Globus pallidus (tissue), 1 donor: Measurements from ENCODE around the gene CEBPB.
"Not testable (repeated sequence)": the region's sequence is repeated elsewhere in the genome, so short reads cannot be mapped to it uniquely, and the experiment has no call there.

Source experiments
- DNase-seq: peaks from one replicate; pipeline ENCODE4 v3.0.0-alpha.2; 2015; ENCODE audit warnings: low spot score

CEBPB gene

DNA sequence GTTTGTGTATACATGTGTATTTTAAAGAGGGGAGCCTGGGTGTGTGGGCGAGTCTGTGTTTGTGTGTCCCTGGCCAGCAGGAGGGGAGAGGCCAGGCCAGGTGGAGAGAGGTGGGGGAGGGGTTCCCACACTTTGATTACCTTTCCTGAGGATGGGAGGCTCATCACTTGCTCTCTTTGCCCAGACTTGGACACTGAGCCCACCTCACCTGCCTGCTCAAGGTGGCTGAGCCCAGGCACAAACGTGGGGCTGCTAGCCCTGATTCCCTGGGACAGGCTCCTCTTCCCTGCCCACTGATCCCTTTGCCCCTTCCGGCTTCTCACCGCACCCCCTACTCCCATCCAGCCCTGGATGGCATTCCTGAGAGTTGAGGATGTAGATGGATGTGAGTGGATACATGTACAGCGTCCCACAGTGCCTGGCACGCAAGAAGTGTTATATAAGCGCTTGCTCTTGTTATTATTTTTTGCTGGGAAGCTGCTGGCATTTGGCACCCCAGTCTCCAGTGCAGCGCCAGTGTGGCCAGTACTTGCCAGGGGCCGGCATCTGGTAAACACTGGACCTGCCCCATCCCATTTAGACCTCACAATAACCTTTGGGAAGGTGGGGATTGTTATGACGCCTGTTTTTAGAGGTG is 2.7 kb downstream of the CEBPB start:
- DNase-seq: no peak

GRCh38 chr20:50193836-50194421 is 3.3 kb downstream of the CEBPB start:
- no peak for DNase-seq

GRCh38 chr20:50194422-50194830 is 3.8 kb downstream of the CEBPB start:
- DNase-seq: no peak

- no peak for DNase-seq
These were observed 4.3 kb downstream of the CEBPB start for GRCh38 chr20:50194831-50195523.

GRCh38 chr20:50195524-50196120 is 5.0 kb downstream of the CEBPB start:
- DNase-seq: no peak

GRCh38 chr20:50196248-50196647 is 5.6 kb downstream of the CEBPB start:
- no peak for DNase-seq

- no peak for DNase-seq
These were observed 6.3 kb downstream of the CEBPB start for GRCh38 chr20:50196896-50197295.

- no peak for DNase-seq
These were observed 7.0 kb downstream of the CEBPB start for GRCh38 chr20:50197463-50198179.

GRCh38 chr20:50198180-50198666 is 7.6 kb downstream of the CEBPB start:
- no peak for DNase-seq

DNA sequence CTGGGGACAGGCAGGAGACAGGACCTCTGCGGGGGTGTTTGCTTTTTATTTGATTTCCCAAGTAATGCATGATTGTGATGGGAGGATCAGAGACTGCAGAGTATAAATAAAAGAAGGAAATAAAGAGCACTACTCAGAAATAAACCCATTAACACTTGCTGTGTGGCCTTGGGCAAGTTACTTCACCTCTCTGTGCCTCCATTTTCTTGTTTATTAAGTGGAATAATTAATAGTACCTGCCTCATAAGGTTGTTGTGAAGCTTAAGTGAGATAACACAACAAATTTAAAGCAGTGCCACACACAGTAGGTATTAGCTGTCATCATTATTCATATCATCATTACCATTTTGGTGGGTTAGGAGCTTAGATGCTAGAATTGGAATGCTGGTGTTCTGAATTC is 8.1 kb downstream of the CEBPB start:
- DNase-seq: no peak

- DNase-seq: no peak
These were observed 9.1 kb downstream of the CEBPB start for GRCh38 chr20:50199703-50200102.

DNA sequence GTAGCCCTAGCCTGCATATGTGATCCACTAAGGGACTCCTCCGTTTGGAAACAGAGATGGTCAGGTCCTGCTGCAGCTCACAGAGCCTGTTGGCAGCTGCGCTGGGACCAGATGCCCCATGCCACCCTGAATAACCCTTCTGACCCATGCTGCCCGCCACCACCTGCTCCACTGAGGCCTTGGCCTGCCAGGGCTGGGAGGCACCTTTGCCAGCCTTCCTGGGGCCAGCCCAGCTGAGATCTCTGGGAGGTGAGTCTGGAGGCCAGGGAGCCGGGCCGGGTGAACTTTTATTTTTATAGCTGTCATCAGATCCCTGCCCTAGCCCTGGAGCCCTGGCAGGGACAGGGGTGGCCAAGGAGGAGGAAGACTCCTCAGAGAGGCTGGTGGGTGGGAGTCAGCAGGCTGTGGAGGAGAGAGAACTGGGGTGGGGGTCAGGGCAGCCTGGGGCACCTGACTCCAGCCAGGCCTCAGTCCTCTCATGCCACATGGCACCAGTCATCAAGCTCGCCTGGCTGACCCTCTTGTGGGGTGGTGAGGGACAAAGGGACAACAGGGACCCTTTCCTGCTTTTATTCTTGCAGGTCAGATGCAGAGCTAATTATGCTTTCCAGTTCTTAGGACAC is 10.0 kb downstream of the CEBPB start:
- DNase-seq: no peak

GRCh38 chr20:50201710-50202109 is 11.1 kb downstream of the CEBPB start:
- DNase-seq: not testable (repeated sequence)

DNA sequence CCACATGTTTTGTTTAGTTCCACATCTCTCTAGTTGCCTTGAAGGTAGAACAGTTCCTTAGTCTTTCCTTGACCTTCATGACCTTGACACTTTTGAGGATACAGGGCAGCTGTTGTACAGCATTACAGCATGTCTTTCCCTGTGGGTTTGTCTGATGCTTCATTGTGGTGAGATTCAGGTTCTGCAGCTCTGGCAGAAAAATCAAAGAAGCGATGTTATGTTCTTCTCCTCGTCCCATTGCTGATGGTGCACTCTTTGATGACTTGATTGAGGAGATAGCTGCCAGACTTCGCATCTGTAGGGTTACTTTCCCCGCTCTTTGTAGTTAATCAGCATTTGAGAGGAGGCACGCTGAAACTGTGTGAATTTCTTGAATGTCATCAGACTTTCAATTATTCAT is 12.0 kb downstream of the CEBPB start:
- no peak for DNase-seq

GRCh38 chr20:50203951-50204937 is 13.6 kb downstream of the CEBPB start:
- no peak for DNase-seq

- no peak for DNase-seq
These were observed 16.4 kb downstream of the CEBPB start for GRCh38 chr20:50207026-50207425.

GRCh38 chr20:50208085-50208491 is 17.5 kb downstream of the CEBPB start:
- DNase-seq: no peak

DNA sequence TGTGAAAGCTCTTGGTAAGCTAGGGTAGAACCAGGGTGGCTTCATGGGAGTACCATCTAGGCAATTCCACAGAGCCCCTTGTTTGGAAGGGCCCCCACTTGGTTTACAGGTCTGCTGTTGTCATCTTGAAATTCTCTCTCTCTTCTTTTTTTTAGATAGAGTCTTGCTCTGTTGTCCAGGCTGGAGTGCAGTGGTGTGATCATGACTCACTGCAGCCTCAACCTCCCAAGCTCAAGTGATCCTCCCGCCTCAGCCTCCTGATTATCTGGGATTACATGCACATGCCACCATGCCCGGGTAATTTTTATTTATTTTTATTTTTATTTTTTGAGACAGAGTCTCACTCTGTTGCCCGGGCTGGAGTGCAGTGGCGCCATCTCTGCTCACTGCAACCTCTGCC is 18.2 kb downstream of the CEBPB start:
- DNase-seq: not testable (repeated sequence)

GRCh38 chr20:50210066-50210619 is 19.5 kb downstream of the CEBPB start:
- DNase-seq: no peak

GRCh38 chr20:50211091-50211490 is 20.5 kb downstream of the CEBPB start:
- DNase-seq: no peak
